Upper lobe of right lung (tissue), 1 donor: ENCODE measurements around the gene CMPK2. TPM values are rescaled to one million over a fixed set of nuclear protein-coding genes. Genes with fewer than 3 reads are reported as not detected.
A peak's percentile ranks its signal among the peaks of the same experiment; 100 is the strongest.
"Not testable (repeated sequence)": the region's sequence is repeated elsewhere in the genome, so short reads cannot be mapped to it uniquely, and the experiment has no call there.

Source experiments
- ATAC-seq: fragments of 200-7000 bp; cut with Tn5 transposase; one replicate; pipeline ENCODE4 v1.9.1; 2020; ENCODE audit warnings: mild to moderate bottlenecking, moderate library complexity
- DNase-seq: peaks from one replicate; pipeline ENCODE4 v3.0.0-alpha.2; 2020
- H3K27ac ChIP-seq: fragments of 200-600 bp; one replicate; pipeline ENCODE4 v1.8.0; 2022
- H3K27me3 ChIP-seq: fragments of 200-600 bp; one replicate; pipeline ENCODE4 v1.8.0; 2022; ENCODE audit warnings: mild to moderate bottlenecking
- H3K36me3 ChIP-seq: fragments of 200-600 bp; one replicate; pipeline ENCODE4 v1.8.0; 2022
- H3K4me1 ChIP-seq: fragments of 200-600 bp; one replicate; pipeline ENCODE4 v1.8.0; 2022
- H3K4me3 ChIP-seq: fragments of 200-600 bp; one replicate; pipeline ENCODE4 v1.8.0; 2022; ENCODE audit warnings: mild to moderate bottlenecking
- H3K9me3 ChIP-seq: fragments of 200-600 bp; one replicate; pipeline ENCODE4 v1.8.0; 2022
- CTCF ChIP-seq: fragments of 200-600 bp; IDR thresholded peaks from one replicate; pipeline ENCODE4 v1.8.0; 2022; ENCODE audit warnings: antibody characterized with exemption
- intact Hi-C: fragments of 100-400 bp; cut with DNase I; formaldehyde crosslinking; loops from one replicate; pipeline ENCODE4 v1.11.0; 2022
- total RNA-seq: library from RNA; stranded (reverse); fragmentation: NEBNext Ultra II Directional; extraction: Animal tissue kit (Norgen Biotek cat#: 25700); gene quantifications from one replicate; pipeline ENCODE4 v1.2.1, GENCODE V29; 2021
- donor health status: DM: no; HTN: yes; CAD: no; lungs with severe emphysema.

CMPK2 gene
- total RNA-seq, 1 donor from 2014 or later: 23.2 TPM

GRCh38 chr2:6866982-6867381 lies 1.3 kb upstream of the CMPK2 start:
- Histone ChIP-seq H3K27me3 (no peaks in the 10 kb centered on the region), H3K27ac (no peak overlapping the region), H3K9me3 (no peaks in the 10 kb centered on the region), H3K36me3 (no peaks in the 10 kb centered on the region), H3K4me1 (peaks cover 21% of the 10 kb centered on the region), H3K4me3 (no peak overlapping the region)
- intact Hi-C loops: no loop called here
- no peak for TF ChIP-seq CTCF
- no peak for DNase-seq
- no peak for ATAC-seq

DNA sequence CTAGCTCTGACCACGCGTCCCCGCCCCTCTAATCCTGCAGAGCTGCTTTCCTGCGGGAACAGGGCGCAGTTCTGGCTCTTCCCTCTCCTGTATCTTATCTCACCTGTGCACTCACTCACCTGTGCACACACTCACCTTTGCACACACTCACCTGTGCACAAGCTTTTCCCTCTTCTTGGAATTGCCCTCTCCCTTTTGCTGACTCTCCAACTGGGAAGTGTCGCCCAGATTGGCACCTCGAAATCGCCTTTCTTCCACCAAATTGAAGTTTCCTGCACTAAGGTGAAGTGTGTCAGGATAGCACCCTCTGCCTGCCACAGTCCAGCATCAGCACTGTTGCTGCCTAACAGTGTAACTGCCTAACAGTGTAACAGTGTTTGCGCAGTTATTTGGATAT lies 566 bp upstream of the CMPK2 start:
- Histone ChIP-seq H3K27ac (peak overlapping the region; percentile 91), H3K27me3 (no peaks in the 10 kb centered on the region), H3K36me3 (no peaks in the 10 kb centered on the region), H3K4me3 (peak overlapping the region; percentile 86), H3K9me3 (no peaks in the 10 kb centered on the region), H3K4me1 (peaks cover 21% of the 10 kb centered on the region)
- intact Hi-C loops: no loop called here
- TF ChIP-seq CTCF: peak; percentile 47
- DNase-seq (no peak), ATAC-seq (peak; percentile 63)

DNA sequence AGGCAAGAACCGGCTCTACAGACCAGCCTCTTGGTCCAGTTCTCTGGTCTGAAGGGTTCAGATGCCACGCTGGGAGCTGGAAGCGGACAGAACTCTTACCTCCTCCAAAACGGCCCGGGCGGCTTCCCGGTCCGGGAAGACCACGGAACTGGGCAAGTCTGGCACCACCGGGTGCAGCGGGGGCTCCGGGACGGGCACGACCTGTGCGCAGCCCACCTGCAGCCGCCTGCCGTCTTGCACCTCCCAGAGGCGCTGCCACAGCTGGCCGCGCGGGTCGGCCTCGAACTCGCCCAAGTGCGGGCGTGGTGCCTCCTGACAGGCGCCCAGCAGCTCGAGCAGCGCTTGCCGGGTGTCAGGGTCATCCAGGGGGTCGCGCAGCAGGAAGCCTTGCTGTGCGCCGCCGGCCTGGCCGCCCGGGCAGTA lies 773 bp downstream of the CMPK2 start:
- intact Hi-C loops: no loop called here
- peak overlapping the region; percentile 86 for H3K4me3 ChIP-seq
- no peak for TF ChIP-seq CTCF
- peak; percentile 81 for DNase-seq
- peak overlapping the region; percentile 91 for H3K27ac ChIP-seq
- H3K27me3 ChIP-seq: no peaks in the 10 kb centered on the region
- peaks cover 21% of the 10 kb centered on the region for H3K4me1 ChIP-seq
- no peaks in the 10 kb centered on the region for H3K9me3 ChIP-seq
- peaks cover 8% of the 10 kb centered on the region for H3K36me3 ChIP-seq
- ATAC-seq: no peak

- Histone ChIP-seq H3K27me3 (no peaks in the 10 kb centered on the region), H3K27ac (no peak overlapping the region), H3K4me3 (peak overlapping the region; percentile 86), H3K9me3 (no peaks in the 10 kb centered on the region), H3K36me3 (peaks cover 8% of the 10 kb centered on the region), H3K4me1 (peaks cover 21% of the 10 kb centered on the region)
- no peak for DNase-seq
- ATAC-seq: no peak
- intact Hi-C loops: no loop called here
- no peak for TF ChIP-seq CTCF
Measured at GRCh38 chr2:6864231-6864754, 1.4 kb downstream of the CMPK2 start.

DNA sequence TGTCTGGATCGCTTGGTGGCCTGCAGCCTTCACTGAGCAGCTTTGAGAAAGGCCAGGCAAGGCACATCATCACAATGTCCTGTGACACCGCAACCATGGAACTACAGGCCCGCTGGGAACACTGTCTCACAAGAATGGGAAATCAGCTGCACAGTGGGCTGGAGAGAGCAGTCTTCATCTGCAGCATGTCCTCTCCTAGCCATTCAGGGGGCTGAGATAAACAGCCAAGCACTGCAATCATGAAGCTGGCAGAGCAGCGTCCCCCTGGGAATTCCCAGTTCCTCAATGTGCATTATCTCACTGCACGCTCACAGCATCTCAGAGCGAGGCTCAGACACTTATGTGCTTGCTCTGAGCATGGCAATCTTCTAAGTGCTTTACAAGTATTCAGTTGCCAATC lies 1.9 kb downstream of the CMPK2 start:
- no peak for ATAC-seq
- no peak for TF ChIP-seq CTCF
- no peak overlapping the region for H3K27ac ChIP-seq
- peaks cover under 1% of the 10 kb centered on the region for H3K9me3 ChIP-seq
- peaks cover 21% of the 10 kb centered on the region for H3K4me1 ChIP-seq
- intact Hi-C loops: no loop called here
- H3K27me3 ChIP-seq: no peaks in the 10 kb centered on the region
- no peak for DNase-seq
- H3K36me3 ChIP-seq: peaks cover 8% of the 10 kb centered on the region
- no peak overlapping the region for H3K4me3 ChIP-seq

DNA sequence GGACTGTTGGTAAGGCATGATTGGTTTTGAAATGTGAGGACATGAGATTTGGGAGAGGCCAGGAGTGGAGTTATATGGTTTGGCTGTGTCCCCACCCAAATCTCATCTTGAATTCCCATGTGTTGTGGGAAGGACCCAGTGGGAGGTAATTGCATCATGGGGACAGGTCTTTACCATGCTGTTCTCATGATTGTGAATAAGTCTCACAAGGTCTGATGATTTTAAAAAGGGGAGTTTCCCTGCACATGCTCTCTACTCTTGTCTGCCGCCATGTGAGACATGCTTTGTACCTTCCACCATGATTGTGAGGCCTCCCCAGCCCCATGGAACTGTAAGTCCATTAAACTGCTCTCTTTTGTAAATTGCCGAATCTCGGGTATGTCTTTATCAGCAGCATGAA lies 5.4 kb downstream of the CMPK2 start:
- H3K4me1 ChIP-seq: peaks cover 9% of the 10 kb centered on the region
- peaks cover 4% of the 10 kb centered on the region for H3K9me3 ChIP-seq
- no peaks in the 10 kb centered on the region for H3K27me3 ChIP-seq
- no peak overlapping the region for H3K4me3 ChIP-seq
- H3K36me3 ChIP-seq: peaks cover 8% of the 10 kb centered on the region
- DNase-seq (no peak), ATAC-seq (no peak)
- no peak overlapping the region for H3K27ac ChIP-seq
- intact Hi-C loops: no loop called here
- no peak for TF ChIP-seq CTCF

GRCh38 chr2:6858466-6859027 lies 7.2 kb downstream of the CMPK2 start:
- H3K4me3 ChIP-seq, intact Hi-C loops, H3K4me1 ChIP-seq, H3K27me3 ChIP-seq, H3K9me3 ChIP-seq, H3K36me3 ChIP-seq, DNase-seq, H3K27ac ChIP-seq, ATAC-seq: not testable (repeated sequence)
